NT2/D1 (cell line): ENCODE data around the gene GLYATL2.

Experiments used
- SUZ12 ChIP-seq: IDR thresholded peaks from 2 replicates; pipeline ENCODE4 v1.6.1; 2011; ENCODE audit not compliant: insufficient read length, insufficient read depth; ENCODE audit errors: extremely low read depth
- YY1 ChIP-seq: IDR thresholded peaks from 2 replicates; pipeline ENCODE4 v1.6.1; 2011; ENCODE audit not compliant: insufficient read length, insufficient read depth

GRCh38 chr11:58829786-58830185 is 14.7 kb downstream of the GLYATL2 start:
- TF ChIP-seq SUZ12 (no peak), YY1 (no peak)
